Measurements from ENCODE around the gene RGS3.

The RGS3 gene

GRCh38 chr9:113600871-113601614 lies 137.5 kb downstream of the RGS3 start:
- H3K4me3 Mint-ChIP-seq: no peak overlapping the region
- H3K9me3 Mint-ChIP-seq: no peaks in the 10 kb centered on the region
- peaks cover 21% of the 10 kb centered on the region for H3K36me3 Mint-ChIP-seq (ENCODE audit: low read depth)
- H3K27ac Mint-ChIP-seq: peak overlapping the region; percentile 66
- peaks cover 32% of the 10 kb centered on the region for H3K4me1 Mint-ChIP-seq (ENCODE audit: low read depth)
- intact Hi-C loops (cut with micrococcal nuclease): no loop called here
- H3K27me3 Mint-ChIP-seq: peaks cover 6% of the 10 kb centered on the region

- Mint-ChIP-seq H3K4me3 (no peak overlapping the region), H3K27ac (peak overlapping the region; percentile 66), H3K9me3 (no peaks in the 10 kb centered on the region), H3K27me3 (peaks cover 6% of the 10 kb centered on the region), H3K4me1 (ENCODE audit: low read depth) (peaks cover 32% of the 10 kb centered on the region), H3K36me3 (ENCODE audit: low read depth) (peaks cover 15% of the 10 kb centered on the region)
- intact Hi-C loops (cut with micrococcal nuclease): no loop called here
Measured at GRCh38 chr9:113601656-113602055, 138.1 kb downstream of the RGS3 start.

GRCh38 chr9:113602126-113603047 lies 138.9 kb downstream of the RGS3 start:
- Mint-ChIP-seq H3K4me3 (no peak overlapping the region), H3K36me3 (ENCODE audit: low read depth) (peaks cover 8% of the 10 kb centered on the region), H3K27me3 (peaks cover 6% of the 10 kb centered on the region), H3K4me1 (ENCODE audit: low read depth) (peaks cover 32% of the 10 kb centered on the region), H3K9me3 (no peaks in the 10 kb centered on the region), H3K27ac (peak overlapping the region; percentile 66)
- intact Hi-C loops (cut with micrococcal nuclease): no loop called here

- H3K27ac Mint-ChIP-seq: peak overlapping the region; percentile 66
- peaks cover 2% of the 10 kb centered on the region for H3K36me3 Mint-ChIP-seq (ENCODE audit: low read depth)
- intact Hi-C loops (cut with micrococcal nuclease): no loop called here
- peaks cover 6% of the 10 kb centered on the region for H3K27me3 Mint-ChIP-seq
- no peaks in the 10 kb centered on the region for H3K9me3 Mint-ChIP-seq
- H3K4me1 Mint-ChIP-seq (ENCODE audit: low read depth): peaks cover 32% of the 10 kb centered on the region
- no peak overlapping the region for H3K4me3 Mint-ChIP-seq
Measured at GRCh38 chr9:113603048-113603375, 139.5 kb downstream of the RGS3 start.

GRCh38 chr9:113603773-113604172 lies 140.2 kb downstream of the RGS3 start:
- peaks cover 32% of the 10 kb centered on the region for H3K4me1 Mint-ChIP-seq (ENCODE audit: low read depth)
- H3K27me3 Mint-ChIP-seq: peaks cover 6% of the 10 kb centered on the region
- peak overlapping the region; percentile 66 for H3K27ac Mint-ChIP-seq
- H3K4me3 Mint-ChIP-seq: no peak overlapping the region
- H3K36me3 Mint-ChIP-seq (ENCODE audit: low read depth): no peaks in the 10 kb centered on the region
- intact Hi-C loops (cut with micrococcal nuclease): no loop called here
- no peaks in the 10 kb centered on the region for H3K9me3 Mint-ChIP-seq

- Mint-ChIP-seq H3K4me3 (no peak overlapping the region), H3K27me3 (peaks cover 6% of the 10 kb centered on the region), H3K27ac (no peak overlapping the region), H3K9me3 (no peaks in the 10 kb centered on the region), H3K4me1 (ENCODE audit: low read depth) (peaks cover 32% of the 10 kb centered on the region), H3K36me3 (ENCODE audit: low read depth) (no peaks in the 10 kb centered on the region)
- intact Hi-C loops (cut with micrococcal nuclease): no loop called here
Measured at GRCh38 chr9:113604393-113604792, 140.9 kb downstream of the RGS3 start.

- Mint-ChIP-seq H3K4me1 (ENCODE audit: low read depth) (peaks cover 12% of the 10 kb centered on the region), H3K36me3 (ENCODE audit: low read depth) (no peaks in the 10 kb centered on the region), H3K4me3 (no peak overlapping the region), H3K27me3 (no peaks in the 10 kb centered on the region), H3K9me3 (no peaks in the 10 kb centered on the region), H3K27ac (no peak overlapping the region)
- intact Hi-C loops (cut with micrococcal nuclease): no loop called here
Measured at GRCh38 chr9:113606510-113606909, 143.0 kb downstream of the RGS3 start.

- Mint-ChIP-seq H3K4me1 (ENCODE audit: low read depth) (no peaks in the 10 kb centered on the region), H3K27me3 (no peaks in the 10 kb centered on the region), H3K36me3 (ENCODE audit: low read depth) (no peaks in the 10 kb centered on the region), H3K9me3 (no peaks in the 10 kb centered on the region), H3K27ac (no peak overlapping the region), H3K4me3 (no peak overlapping the region)
- intact Hi-C loops (cut with micrococcal nuclease): no loop called here
Measured at GRCh38 chr9:113608082-113608685, 144.7 kb downstream of the RGS3 start.

- no peaks in the 10 kb centered on the region for H3K36me3 Mint-ChIP-seq (ENCODE audit: low read depth)
- intact Hi-C loops (cut with micrococcal nuclease): no loop called here
Measured at GRCh38 chr9:113609562-113610318, 146.2 kb downstream of the RGS3 start.

GRCh38 chr9:113611461-113612215 lies 148.1 kb downstream of the RGS3 start:
- intact Hi-C loops (cut with micrococcal nuclease): no loop called here
- Mint-ChIP-seq H3K4me3 (no peak overlapping the region), H3K36me3 (ENCODE audit: low read depth) (no peaks in the 10 kb centered on the region), H3K9me3 (no peaks in the 10 kb centered on the region), H3K27me3 (peaks cover 5% of the 10 kb centered on the region), H3K27ac (no peak overlapping the region), H3K4me1 (ENCODE audit: low read depth) (peaks cover 9% of the 10 kb centered on the region)

More at GRCh38 chr9:113609562-113610318, 146.2 kb downstream of the RGS3 start:
- H3K9me3 Mint-ChIP-seq: no peaks in the 10 kb centered on the region
- H3K4me1 Mint-ChIP-seq (ENCODE audit: low read depth): peaks cover under 1% of the 10 kb centered on the region
- H3K27me3 Mint-ChIP-seq: no peaks in the 10 kb centered on the region
- H3K27ac Mint-ChIP-seq: no peak overlapping the region
- H3K4me3 Mint-ChIP-seq: no peak overlapping the region

- H3K27me3 Mint-ChIP-seq: peaks cover 5% of the 10 kb centered on the region
- no peak overlapping the region for H3K4me3 Mint-ChIP-seq
- intact Hi-C loops (cut with micrococcal nuclease): no loop called here
- H3K27ac Mint-ChIP-seq: no peak overlapping the region
- H3K4me1 Mint-ChIP-seq (ENCODE audit: low read depth): peaks cover 9% of the 10 kb centered on the region
- H3K9me3 Mint-ChIP-seq: no peaks in the 10 kb centered on the region
- H3K36me3 Mint-ChIP-seq (ENCODE audit: low read depth): no peaks in the 10 kb centered on the region
Measured at GRCh38 chr9:113612216-113612747, 148.8 kb downstream of the RGS3 start.

- Mint-ChIP-seq H3K27me3 (peaks cover 5% of the 10 kb centered on the region), H3K4me3 (no peak overlapping the region), H3K9me3 (no peaks in the 10 kb centered on the region), H3K27ac (no peak overlapping the region), H3K36me3 (ENCODE audit: low read depth) (no peaks in the 10 kb centered on the region), H3K4me1 (ENCODE audit: low read depth) (peaks cover 9% of the 10 kb centered on the region)
- intact Hi-C loops (cut with micrococcal nuclease): no loop called here
Measured at GRCh38 chr9:113612828-113613227, 149.3 kb downstream of the RGS3 start.

Data from dendritic cell treated with granulocyte-macrophage colony-stimulating factor and Interleukin-4, amounts not matched to agents 40 ng/mL and 50 ng/mL, for 4 days (primary cell).